HFF-Myc (cell line): Measurements from ENCODE around the gene GPR3.

Source experiments
- DNase-seq: peaks from one replicate; pipeline ENCODE4 v3.0.0-alpha.2; 2011; ENCODE audit warnings: low read depth; ENCODE audit errors: extremely low read depth
- H3K4me3 ChIP-seq: replicated peaks from 2 replicates; pipeline ENCODE4 v1.5.1; 2011; ENCODE audit warnings: low read depth, mild to moderate bottlenecking, control low read depth, low read length
- TF ChIP-seq, protein P1 (sequence below): IDR thresholded peaks from 2 replicates; pipeline ENCODE4 v1.5.1; 2012; ENCODE audit warnings: mild to moderate bottlenecking, low read depth, low read length, control low read depth; ENCODE audit errors: missing control alignments

GPR3 gene, protein sequence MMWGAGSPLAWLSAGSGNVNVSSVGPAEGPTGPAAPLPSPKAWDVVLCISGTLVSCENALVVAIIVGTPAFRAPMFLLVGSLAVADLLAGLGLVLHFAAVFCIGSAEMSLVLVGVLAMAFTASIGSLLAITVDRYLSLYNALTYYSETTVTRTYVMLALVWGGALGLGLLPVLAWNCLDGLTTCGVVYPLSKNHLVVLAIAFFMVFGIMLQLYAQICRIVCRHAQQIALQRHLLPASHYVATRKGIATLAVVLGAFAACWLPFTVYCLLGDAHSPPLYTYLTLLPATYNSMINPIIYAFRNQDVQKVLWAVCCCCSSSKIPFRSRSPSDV

DNA sequence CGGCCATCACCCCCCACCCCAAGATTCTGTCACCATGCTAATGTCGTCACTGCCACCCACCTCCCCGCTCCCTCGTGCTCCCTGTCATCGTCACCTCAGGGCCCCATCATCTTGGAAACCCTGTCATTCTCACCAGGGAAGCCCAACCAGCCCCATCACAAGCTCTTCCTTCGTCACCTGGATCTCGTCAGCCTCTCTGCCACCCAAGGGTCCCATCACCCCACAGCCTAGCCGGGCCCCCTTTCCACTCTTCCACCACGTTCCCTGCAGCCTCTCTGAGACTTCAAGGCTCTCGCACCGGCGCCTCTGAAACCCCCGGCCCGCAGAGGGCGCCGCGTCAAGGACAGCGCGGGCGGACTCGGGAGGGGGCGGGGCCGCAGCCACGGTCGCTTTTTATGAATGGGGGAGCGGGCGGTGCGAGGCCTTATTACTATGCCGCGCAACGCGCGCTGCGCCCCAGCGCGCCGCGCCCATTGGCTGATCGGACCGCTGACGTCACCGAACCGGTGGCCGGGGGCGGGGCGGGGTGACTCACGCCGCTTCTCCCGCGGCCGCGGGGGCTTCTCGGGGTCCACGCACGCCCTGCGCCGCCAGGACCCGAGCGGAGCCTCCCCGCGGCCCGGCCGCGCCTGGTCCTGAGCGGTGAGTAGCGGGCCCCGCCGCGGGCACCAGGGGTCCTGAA is at the start of gene GPR3:
Gene GPR3 (plus strand): TSS at position 527 of the 682 bp plus-strand sequence. CDS start 1,177 bp downstream, outside the sequence.
- peak; percentile 49 for DNase-seq
- peak within 1 kb of the TSS; percentile 84 for H3K4me3 ChIP-seq
- TF ChIP-seq, protein P1, sequence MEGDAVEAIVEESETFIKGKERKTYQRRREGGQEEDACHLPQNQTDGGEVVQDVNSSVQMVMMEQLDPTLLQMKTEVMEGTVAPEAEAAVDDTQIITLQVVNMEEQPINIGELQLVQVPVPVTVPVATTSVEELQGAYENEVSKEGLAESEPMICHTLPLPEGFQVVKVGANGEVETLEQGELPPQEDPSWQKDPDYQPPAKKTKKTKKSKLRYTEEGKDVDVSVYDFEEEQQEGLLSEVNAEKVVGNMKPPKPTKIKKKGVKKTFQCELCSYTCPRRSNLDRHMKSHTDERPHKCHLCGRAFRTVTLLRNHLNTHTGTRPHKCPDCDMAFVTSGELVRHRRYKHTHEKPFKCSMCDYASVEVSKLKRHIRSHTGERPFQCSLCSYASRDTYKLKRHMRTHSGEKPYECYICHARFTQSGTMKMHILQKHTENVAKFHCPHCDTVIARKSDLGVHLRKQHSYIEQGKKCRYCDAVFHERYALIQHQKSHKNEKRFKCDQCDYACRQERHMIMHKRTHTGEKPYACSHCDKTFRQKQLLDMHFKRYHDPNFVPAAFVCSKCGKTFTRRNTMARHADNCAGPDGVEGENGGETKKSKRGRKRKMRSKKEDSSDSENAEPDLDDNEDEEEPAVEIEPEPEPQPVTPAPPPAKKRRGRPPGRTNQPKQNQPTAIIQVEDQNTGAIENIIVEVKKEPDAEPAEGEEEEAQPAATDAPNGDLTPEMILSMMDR = peak; percentile 61

DNA sequence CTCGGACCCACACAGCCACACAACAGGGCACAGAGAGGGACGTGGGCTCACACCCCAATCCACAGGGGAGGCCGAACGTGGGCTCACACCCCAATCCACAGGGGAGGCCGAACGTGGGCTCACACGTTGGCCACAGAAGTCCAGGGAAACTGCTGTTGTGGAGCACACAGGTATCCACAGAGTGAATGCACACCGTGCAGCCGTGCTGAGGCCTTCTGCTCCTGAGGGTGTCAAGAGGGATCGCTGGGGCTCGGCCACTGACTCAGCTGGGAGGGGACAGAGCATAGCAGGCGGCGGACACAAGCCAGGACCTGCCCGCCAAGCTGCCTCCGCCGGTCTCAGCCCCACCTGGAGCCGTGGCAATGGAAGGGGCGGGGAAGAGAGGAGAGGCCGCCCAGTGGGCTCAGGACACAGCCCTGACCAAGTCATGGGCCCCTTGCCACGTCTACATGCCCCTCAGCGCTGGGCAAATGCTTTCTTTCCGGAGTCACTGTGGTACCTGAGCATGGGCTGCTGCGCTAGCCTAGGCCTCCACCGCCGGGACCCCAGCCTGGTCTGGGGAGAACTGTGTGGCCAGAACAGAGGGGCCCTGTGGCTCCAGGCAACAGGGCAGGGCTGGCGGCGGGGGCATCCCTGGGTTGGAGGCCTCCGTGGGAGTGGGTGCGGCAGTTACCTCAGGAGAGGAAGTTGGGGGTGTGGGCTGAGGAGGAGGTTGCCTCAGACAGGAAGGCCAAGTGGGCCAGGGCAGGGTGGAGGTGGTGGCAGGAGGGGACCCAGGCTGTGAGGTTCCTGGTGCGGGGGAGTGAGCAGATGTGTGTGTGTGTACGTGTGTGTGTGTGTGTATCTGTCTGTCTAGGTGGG is 49.4 kb upstream of the GPR3 start:
- TF ChIP-seq, protein P1 = no peak
- DNase-seq = no peak
- H3K4me3 ChIP-seq = no peak overlapping the region

DNA sequence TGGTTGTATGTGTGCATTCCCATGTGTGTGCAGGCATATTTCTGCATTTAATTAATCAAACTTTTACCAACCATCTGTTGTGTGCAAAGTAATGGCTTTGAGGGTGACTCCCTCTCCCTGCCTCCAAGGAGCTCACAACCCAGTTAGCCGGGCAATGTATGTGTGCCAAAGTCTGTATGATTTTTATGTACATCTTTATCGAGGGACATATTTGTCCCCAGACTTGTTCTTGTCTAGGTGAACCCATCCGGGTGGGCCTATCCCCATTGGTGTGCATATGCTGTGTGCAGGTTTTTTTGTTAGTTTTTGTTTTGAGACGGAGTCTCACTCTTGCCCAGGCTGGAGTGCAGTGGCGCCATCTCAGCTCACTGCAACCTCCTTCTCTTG is 48.8 kb upstream of the GPR3 start:
- DNase-seq = no peak
- TF ChIP-seq, protein P1 = no peak
- H3K4me3 ChIP-seq = no peak overlapping the region

DNA sequence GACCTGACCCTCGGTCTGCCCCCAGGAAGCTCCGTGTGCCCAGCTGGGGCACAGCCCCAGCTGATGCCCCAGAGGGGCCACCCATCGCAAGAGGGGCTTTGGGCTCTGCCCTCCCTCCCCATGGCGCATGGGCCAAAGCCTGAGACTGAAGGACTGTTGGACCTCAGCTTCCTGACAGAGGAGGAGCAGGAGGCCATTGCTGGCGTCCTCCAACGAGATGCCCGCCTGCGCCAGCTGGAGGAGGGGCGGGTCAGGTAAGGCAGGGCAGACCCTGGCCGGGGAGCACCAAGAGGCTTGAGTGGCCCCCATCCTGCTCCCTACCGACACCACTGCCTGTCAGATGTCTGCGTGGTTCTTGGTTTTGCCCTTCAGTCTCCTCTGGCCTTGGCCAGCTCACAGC is 47.1 kb upstream of the GPR3 start:
- DNase-seq = no peak
- no peak overlapping the region for H3K4me3 ChIP-seq
- TF ChIP-seq, protein P1 = no peak

DNA sequence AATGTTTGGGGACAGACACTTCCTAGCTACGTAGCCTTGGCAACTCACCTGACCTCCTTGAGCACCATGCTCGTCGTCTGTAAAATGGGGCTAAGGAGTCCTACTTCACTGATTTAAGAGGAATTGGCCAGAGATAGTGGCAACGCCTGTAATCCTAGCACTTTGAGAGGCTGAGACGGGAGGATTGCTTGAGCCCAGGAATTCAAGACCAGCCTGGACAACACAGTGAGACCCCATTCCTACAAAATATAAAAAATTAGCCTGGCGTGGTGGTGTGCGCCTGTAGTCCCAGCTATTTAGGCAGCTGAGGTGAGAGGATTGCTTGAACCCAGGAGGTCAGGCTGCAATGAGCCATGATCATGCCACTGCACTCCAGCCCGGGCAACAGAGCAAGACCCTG is 46.1 kb upstream of the GPR3 start:
- TF ChIP-seq, protein P1 = no peak
- DNase-seq = no peak

DNA sequence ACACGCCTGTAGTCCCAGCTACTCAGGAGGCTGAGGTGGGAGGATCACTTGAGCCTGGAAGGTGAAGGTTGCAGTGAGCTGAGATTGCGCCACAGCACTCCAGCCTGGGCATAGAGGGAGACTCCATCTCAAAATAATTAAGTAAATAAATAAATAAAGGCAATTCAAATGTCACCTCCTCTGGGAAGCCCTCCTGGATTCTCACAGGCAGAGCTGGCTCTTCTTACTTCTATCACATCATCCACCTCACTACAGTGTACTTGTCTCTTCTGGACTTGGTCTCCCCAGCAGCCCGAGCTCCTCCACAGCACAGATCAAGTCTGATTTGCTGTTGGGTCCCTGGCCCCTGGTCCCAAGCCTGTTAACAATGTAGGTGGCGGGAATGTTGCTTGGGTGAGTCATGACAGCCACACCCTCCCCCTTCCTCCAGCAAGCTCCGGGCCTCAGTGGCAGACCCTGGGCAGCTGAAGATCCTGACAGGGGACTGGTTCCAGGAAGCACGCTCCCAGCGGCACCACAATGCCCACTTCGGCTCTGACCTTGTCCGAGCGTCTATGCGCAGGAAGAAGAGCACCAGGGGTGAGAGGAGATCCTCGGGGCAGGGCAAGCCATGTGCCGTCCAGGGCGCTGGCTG is 45.3 kb upstream of the GPR3 start:
- no peak overlapping the region for H3K4me3 ChIP-seq

More for the DNA sequence above, 46.1 kb upstream of the GPR3 start:
- no peak overlapping the region for H3K4me3 ChIP-seq

More for the DNA sequence above, 45.3 kb upstream of the GPR3 start:
- no peak for DNase-seq
- TF ChIP-seq, protein P1 = no peak
